Measurements from ENCODE around the gene SNAP47. TPM values are rescaled to one million over a fixed set of nuclear protein-coding genes. Genes with fewer than 3 reads are reported as not detected.
A peak's percentile ranks its signal among the peaks of the same experiment; 100 is the strongest.

SNAP47 gene
- total RNA-seq, 1 donor from 2014 or later: 32.2 TPM

GRCh38 chr1:227729144-227729880 lies 5.9 kb upstream of the SNAP47 start:
- Mint-ChIP-seq H3K4me1 (ENCODE audit: unreplicated experiment) (peaks cover 7% of the 10 kb centered on the region), H3K27me3 (ENCODE audit: unreplicated experiment) (peaks cover 2% of the 10 kb centered on the region), H3K4me3 (ENCODE audit: unreplicated experiment) (peak overlapping the region; percentile 85), H3K36me3 (ENCODE audit: low read depth, unreplicated experiment) (peaks cover 3% of the 10 kb centered on the region), H3K9me3 (ENCODE audit: unreplicated experiment) (peaks cover 2% of the 10 kb centered on the region), H3K27ac (ENCODE audit: unreplicated experiment) (no peak overlapping the region)
- TF ChIP-seq CTCF (IDR thresholded peaks at IDR 0.05; ENCODE audit: unreplicated experiment): no peak
- DNase-seq (ENCODE audit: low spot score): no peak

GRCh38 chr1:227729881-227730629 lies 5.2 kb upstream of the SNAP47 start:
- Mint-ChIP-seq H3K36me3 (ENCODE audit: low read depth, unreplicated experiment) (peaks cover 5% of the 10 kb centered on the region), H3K9me3 (ENCODE audit: unreplicated experiment) (no peaks in the 10 kb centered on the region), H3K4me1 (ENCODE audit: unreplicated experiment) (peaks cover 11% of the 10 kb centered on the region), H3K27ac (ENCODE audit: unreplicated experiment) (no peak overlapping the region), H3K4me3 (ENCODE audit: unreplicated experiment) (peak overlapping the region; percentile 62), H3K27me3 (ENCODE audit: unreplicated experiment) (peaks cover 2% of the 10 kb centered on the region)
- TF ChIP-seq CTCF (IDR thresholded peaks at IDR 0.05; ENCODE audit: unreplicated experiment): peak; percentile 43
- peak; percentile 68 for DNase-seq (ENCODE audit: low spot score)

- Mint-ChIP-seq H3K27ac (ENCODE audit: unreplicated experiment) (no peak overlapping the region), H3K4me1 (ENCODE audit: unreplicated experiment) (peaks cover 11% of the 10 kb centered on the region), H3K9me3 (ENCODE audit: unreplicated experiment) (no peaks in the 10 kb centered on the region), H3K4me3 (ENCODE audit: unreplicated experiment) (no peak overlapping the region), H3K36me3 (ENCODE audit: low read depth, unreplicated experiment) (peaks cover 5% of the 10 kb centered on the region), H3K27me3 (ENCODE audit: unreplicated experiment) (peaks cover 2% of the 10 kb centered on the region)
- no peak for DNase-seq (ENCODE audit: low spot score)
- no peak for TF ChIP-seq CTCF (IDR thresholded peaks at IDR 0.05; ENCODE audit: unreplicated experiment)
These were observed 4.5 kb upstream of the SNAP47 start for GRCh38 chr1:227730630-227731151.

- H3K4me3 Mint-ChIP-seq (ENCODE audit: unreplicated experiment): no peak overlapping the region
- peaks cover 6% of the 10 kb centered on the region for H3K27me3 Mint-ChIP-seq (ENCODE audit: unreplicated experiment)
- TF ChIP-seq CTCF (IDR thresholded peaks at IDR 0.05; ENCODE audit: unreplicated experiment): no peak
- H3K9me3 Mint-ChIP-seq (ENCODE audit: unreplicated experiment): no peaks in the 10 kb centered on the region
- H3K4me1 Mint-ChIP-seq (ENCODE audit: unreplicated experiment): peaks cover 11% of the 10 kb centered on the region
- peaks cover 5% of the 10 kb centered on the region for H3K36me3 Mint-ChIP-seq (ENCODE audit: low read depth, unreplicated experiment)
- no peak for DNase-seq (ENCODE audit: low spot score)
- H3K27ac Mint-ChIP-seq (ENCODE audit: unreplicated experiment): no peak overlapping the region
These were observed 4.0 kb upstream of the SNAP47 start for GRCh38 chr1:227731241-227731677.

All from endothelial cell (in vitro differentiated cells).